ENCODE results near the gene MAP3K10.

DNA sequence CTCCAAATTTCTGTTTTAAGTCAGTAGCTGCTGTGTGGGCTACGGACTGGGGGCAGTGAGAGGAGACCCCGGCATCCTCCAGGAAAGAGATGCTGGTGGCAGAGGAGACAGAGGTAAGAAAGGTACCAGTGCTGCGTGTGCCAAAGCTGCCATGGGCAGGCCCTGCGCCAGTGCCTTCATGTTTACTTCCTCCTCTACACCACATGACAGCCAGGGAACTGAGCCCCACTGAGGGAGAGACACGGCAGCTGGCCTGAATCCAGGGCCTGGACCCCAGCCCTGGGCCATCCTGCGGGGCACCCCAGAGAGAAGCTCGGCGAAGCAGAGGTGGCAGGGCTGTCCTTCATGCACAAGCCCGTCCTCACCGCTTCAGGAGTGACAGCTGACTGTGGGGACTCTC, 58.0 kb downstream of the MAP3K10 start:
- TF ChIP-seq, protein P1, sequence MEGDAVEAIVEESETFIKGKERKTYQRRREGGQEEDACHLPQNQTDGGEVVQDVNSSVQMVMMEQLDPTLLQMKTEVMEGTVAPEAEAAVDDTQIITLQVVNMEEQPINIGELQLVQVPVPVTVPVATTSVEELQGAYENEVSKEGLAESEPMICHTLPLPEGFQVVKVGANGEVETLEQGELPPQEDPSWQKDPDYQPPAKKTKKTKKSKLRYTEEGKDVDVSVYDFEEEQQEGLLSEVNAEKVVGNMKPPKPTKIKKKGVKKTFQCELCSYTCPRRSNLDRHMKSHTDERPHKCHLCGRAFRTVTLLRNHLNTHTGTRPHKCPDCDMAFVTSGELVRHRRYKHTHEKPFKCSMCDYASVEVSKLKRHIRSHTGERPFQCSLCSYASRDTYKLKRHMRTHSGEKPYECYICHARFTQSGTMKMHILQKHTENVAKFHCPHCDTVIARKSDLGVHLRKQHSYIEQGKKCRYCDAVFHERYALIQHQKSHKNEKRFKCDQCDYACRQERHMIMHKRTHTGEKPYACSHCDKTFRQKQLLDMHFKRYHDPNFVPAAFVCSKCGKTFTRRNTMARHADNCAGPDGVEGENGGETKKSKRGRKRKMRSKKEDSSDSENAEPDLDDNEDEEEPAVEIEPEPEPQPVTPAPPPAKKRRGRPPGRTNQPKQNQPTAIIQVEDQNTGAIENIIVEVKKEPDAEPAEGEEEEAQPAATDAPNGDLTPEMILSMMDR (conservative IDR thresholded peaks at IDR 0.05), result no peak
- TF ChIP-seq ZFX (IDR thresholded peaks at IDR 0.05), result no peak
